Nephron progenitor cell (in vitro differentiated cells): ENCODE measurements around the gene PPIP5K1.
"Not testable (repeated sequence)": the region's sequence is repeated elsewhere in the genome, so short reads cannot be mapped to it uniquely, and the experiment has no call there.

Experiments used
- DNase-seq: peaks from one replicate; pipeline ENCODE4 v3.0.0; 2021
- H3K27ac Mint-ChIP-seq: 2 replicates; pipeline ENCODE4 v1.8.0; 2021; ENCODE audit warnings: mild to moderate bottlenecking, moderate library complexity, mixed read lengths
- H3K27me3 Mint-ChIP-seq: 2 replicates; pipeline ENCODE4 v1.8.0; 2021; ENCODE audit warnings: mild to moderate bottlenecking, low read depth, mixed read lengths; ENCODE audit not compliant: poor library complexity
- H3K36me3 Mint-ChIP-seq: 2 replicates; pipeline ENCODE4 v1.8.0; 2021; ENCODE audit warnings: low read depth, mixed read lengths
- H3K4me1 Mint-ChIP-seq: 2 replicates; pipeline ENCODE4 v1.8.0; 2021; ENCODE audit warnings: mixed read lengths
- H3K4me3 Mint-ChIP-seq: 2 replicates; pipeline ENCODE4 v1.8.0; 2021; ENCODE audit warnings: mild to moderate bottlenecking, moderate library complexity, mixed read lengths
- H3K9me3 Mint-ChIP-seq: 2 replicates; pipeline ENCODE4 v1.8.0; 2021; ENCODE audit warnings: mild to moderate bottlenecking, moderate library complexity, mixed read lengths
- TF ChIP-seq, protein P1 (sequence below): fragments of 200-600 bp; sonication (generic); IDR thresholded peaks from 2 replicates; pipeline ENCODE4 v1.5.0; 2021; ENCODE audit warnings: antibody characterized with exemption

The PPIP5K1 gene

DNA sequence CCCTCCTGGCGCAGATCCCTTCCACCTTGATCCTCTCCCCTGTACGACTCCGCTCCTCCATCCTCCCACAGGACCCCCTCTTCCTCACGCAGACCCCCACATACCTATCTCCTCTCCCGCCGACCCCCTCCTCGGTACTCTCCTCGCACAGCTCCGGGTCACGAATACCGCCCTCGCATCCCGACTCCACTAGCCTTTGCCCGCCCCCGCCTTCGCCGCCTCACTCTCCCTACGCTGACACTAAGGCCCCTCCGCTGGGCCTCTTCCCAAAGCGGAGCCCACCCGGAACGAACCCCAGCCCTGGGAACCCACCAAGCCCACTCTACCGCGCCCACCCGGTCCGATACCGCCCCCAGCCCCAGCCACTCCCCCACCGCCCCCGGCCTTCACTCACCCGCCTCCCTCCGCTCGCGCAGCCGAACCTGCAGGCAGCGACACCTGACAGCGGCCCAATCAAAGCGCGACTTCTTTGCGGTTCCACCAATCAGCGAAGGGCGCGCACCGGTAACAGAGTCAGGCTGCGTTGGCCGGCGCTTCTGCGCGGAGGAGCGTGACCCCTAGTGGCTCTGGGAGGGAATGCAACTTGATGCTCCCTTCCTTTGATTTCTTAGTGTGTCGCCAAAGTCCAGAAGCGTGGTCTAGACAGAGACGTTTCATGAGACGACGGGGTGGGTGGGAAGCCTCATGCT is at the start of gene PPIP5K1:
TSS of gene PPIP5K1 (minus strand) at position 431 of the 689 bp plus-strand sequence. CDS start 5,704 bp downstream, outside the sequence.
- H3K27me3 Mint-ChIP-seq, H3K36me3 Mint-ChIP-seq, H3K4me1 Mint-ChIP-seq, H3K27ac Mint-ChIP-seq, H3K9me3 Mint-ChIP-seq, DNase-seq, H3K4me3 Mint-ChIP-seq: not testable (repeated sequence)

DNA sequence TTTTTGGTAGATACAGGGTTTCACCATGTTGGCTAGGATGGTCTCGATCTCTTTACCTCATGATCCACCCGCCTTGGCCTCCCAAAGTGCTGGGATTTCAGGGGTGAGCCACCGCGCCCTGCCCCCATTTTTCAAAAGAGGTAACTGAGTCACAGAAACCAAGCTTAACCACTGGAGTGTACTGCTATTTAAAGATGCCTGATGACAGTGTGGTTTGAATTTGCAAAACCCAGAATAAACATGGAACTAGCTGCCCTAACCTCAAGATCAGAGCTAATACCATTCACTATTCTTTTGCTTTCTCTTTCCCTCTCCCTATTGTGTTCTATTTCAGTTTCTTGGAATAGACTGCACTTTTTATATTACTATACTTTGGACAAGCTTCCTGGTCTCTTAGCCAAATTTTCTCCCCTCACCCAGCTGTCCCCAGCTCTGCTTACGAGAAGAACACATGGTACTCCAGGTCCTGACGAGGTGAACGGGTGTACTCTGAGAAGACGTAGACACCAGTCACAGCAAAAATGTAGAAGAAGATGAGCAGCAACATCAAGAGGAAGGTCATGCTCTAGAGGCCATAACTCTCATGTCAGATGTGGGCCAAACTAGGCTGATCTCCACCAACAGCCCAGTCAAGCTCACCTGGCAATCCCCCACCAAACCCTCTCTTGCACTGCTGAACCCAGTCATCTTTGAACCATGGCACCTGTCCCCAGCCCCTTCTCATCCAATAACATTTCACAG is 48.6 kb upstream of the PPIP5K1 start:
- H3K4me3 Mint-ChIP-seq, H3K4me1 Mint-ChIP-seq, H3K27ac Mint-ChIP-seq: not testable (repeated sequence)

DNA sequence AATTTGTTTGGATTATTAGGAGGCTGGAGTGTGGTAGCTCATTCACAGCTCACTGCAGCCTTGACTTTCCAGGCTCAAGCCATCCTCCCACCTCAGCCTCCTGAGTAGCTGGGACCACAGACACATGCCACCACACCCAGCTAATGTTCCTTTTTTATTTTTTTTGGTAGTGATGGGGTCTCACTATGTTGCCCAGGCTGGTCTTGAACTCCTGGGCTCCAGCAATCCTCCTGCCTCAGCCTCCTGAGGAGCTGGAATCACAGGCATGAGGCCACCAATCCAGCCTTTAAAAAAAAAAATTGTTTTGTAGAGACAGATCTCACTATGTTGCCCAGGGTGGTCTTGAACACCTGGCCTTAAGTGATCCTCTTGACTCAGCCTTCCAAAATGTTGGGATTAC is 36.9 kb upstream of the PPIP5K1 start:
- not testable (repeated sequence) for H3K4me1 Mint-ChIP-seq, H3K36me3 Mint-ChIP-seq, H3K4me3 Mint-ChIP-seq, H3K27ac Mint-ChIP-seq, H3K9me3 Mint-ChIP-seq, DNase-seq, H3K27me3 Mint-ChIP-seq

More for the DNA sequence above, 48.6 kb upstream of the PPIP5K1 start:
- H3K27me3 Mint-ChIP-seq, result peaks cover 29% of the 10 kb centered on the region
- H3K36me3 Mint-ChIP-seq, DNase-seq, H3K9me3 Mint-ChIP-seq: not testable (repeated sequence)

DNA sequence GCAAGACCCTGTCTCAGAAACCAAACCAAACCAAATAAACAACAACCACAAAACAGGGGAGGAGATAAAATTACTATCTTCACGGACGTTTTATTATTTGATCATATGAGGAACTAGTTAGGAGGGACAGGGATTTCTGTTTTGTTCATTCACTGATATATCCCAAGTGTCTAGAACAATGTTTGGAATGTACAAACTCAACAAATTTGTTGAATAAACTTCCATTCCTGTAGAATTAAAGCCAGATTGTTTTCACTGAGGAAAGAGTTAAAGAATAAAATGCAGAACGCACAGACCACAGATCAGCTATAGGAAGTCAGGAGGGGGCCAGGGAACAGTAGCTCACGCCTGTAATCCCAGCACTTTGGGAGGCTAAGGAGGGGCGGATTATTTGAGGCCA is 35.1 kb upstream of the PPIP5K1 start:
- no peak for DNase-seq
- Mint-ChIP-seq H3K4me3 (no peak overlapping the region), H3K27ac (peak overlapping the region; percentile 27), H3K36me3 (no peaks in the 10 kb centered on the region), H3K4me1 (no peaks in the 10 kb centered on the region), H3K9me3 (no peaks in the 10 kb centered on the region), H3K27me3 (peaks cover 6% of the 10 kb centered on the region)
- TF ChIP-seq, protein P1, sequence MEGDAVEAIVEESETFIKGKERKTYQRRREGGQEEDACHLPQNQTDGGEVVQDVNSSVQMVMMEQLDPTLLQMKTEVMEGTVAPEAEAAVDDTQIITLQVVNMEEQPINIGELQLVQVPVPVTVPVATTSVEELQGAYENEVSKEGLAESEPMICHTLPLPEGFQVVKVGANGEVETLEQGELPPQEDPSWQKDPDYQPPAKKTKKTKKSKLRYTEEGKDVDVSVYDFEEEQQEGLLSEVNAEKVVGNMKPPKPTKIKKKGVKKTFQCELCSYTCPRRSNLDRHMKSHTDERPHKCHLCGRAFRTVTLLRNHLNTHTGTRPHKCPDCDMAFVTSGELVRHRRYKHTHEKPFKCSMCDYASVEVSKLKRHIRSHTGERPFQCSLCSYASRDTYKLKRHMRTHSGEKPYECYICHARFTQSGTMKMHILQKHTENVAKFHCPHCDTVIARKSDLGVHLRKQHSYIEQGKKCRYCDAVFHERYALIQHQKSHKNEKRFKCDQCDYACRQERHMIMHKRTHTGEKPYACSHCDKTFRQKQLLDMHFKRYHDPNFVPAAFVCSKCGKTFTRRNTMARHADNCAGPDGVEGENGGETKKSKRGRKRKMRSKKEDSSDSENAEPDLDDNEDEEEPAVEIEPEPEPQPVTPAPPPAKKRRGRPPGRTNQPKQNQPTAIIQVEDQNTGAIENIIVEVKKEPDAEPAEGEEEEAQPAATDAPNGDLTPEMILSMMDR, result no peak

DNA sequence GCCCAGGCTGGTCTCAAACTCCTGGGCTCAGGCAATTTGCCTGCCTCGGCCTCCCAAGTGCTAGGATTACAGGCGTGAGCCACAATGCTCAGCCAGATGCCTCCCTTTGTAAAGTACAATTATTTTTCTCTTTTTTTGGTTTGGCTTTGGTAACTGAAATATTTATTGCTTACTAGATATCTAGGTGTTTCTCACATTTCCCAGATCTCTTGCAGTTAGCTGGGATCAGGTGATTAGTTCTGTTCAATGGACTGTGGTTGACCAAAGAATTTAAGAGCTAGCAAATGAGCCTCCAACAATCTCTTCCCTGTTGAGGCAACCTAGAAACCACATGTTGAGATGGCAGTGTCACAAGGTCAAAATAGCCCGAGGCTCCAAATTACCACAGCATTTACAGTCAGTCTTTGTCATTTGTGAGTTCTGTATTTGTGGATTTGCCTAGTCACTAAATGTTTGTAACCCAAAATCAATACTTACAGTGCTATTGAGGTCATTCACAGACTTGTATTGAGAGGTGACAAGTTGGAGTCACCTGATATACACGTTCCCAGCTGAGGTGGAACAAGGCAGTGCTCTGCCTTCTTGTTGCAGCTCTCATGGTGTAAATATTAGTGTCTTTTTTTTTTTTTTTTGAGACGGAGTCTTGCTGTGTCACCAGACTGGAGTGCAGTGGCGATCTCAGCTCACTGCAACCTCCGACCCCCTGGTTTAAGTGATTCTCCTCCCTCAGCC is 32.2 kb upstream of the PPIP5K1 start:
- not testable (repeated sequence) for H3K4me1 Mint-ChIP-seq, H3K4me3 Mint-ChIP-seq, DNase-seq, H3K36me3 Mint-ChIP-seq, H3K27ac Mint-ChIP-seq, H3K9me3 Mint-ChIP-seq
- peaks cover 14% of the 10 kb centered on the region for H3K27me3 Mint-ChIP-seq

DNA sequence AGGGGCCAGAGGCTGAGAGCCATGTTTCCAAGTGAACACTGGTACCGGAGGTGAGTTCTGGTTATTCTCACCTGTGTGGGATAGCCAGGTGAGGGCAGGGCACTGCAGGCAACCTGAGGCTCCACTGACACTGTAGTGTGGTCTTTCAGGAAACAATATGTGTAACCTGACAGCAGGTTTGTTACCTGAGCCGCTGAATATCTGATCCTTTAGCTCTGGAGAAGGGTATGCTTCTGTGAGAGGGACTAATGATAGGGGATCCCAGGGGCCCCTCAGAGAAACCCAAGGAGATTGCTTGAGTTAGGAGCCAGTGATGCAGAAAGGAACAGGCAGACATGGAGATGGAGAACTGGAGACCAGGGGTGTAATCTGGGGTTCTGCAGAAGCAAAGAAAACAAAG is 28.7 kb upstream of the PPIP5K1 start, which contains the start of gene STRC:
TSS of gene STRC (minus strand) at position 101 of the 400 bp plus-strand sequence. CDS start at position 23, 78 bp downstream.
- H3K9me3 Mint-ChIP-seq, H3K27ac Mint-ChIP-seq, H3K4me3 Mint-ChIP-seq: not testable (repeated sequence)

DNA sequence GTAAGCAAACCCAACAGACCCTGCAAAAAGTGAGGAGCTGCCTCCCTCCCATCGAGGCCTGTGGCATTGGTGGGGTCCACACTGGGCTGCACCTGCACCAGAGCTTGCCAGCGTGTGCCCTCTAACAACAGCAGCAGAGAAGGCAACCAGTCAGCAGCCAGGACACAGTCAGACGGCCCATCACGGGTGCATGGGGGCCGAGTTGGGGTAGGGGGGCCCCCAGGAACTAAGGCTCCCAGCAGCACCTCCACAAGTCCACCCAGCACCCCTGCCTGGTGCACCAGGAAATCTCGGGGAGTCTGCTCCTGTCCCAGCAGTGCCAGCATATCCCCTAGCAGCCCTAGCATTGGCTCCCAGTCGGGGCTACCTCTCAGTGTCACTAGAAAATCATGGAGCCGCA is 27.7 kb upstream of the PPIP5K1 start:
- not testable (repeated sequence) for DNase-seq, H3K4me1 Mint-ChIP-seq, H3K27ac Mint-ChIP-seq, H3K4me3 Mint-ChIP-seq, H3K9me3 Mint-ChIP-seq, H3K36me3 Mint-ChIP-seq
- H3K27me3 Mint-ChIP-seq, result peaks cover 11% of the 10 kb centered on the region

More for the DNA sequence above, 28.7 kb upstream of the PPIP5K1 start, which contains the start of gene STRC:
- peaks cover 11% of the 10 kb centered on the region for H3K27me3 Mint-ChIP-seq
- not testable (repeated sequence) for DNase-seq, H3K36me3 Mint-ChIP-seq, H3K4me1 Mint-ChIP-seq

DNA sequence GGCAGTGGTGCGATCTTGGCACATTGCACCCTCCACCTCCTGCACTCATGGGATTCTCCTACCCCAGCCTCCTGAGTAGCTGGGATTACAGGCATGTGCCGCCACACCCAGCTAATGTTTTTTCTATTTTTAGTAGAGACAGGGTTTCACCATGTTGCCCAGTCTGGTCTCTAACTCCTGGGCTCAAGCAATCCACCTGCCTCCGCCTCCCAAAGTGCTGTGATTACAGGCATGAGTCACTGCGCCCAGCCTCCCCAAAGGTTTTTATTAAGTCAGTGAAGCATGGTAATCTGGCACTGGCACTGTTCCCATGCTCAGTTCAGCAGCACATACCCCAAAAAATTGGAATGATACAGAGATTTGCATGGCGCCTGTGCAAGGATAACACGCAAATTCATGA is 12.2 kb upstream of the PPIP5K1 start:
- H3K4me1 Mint-ChIP-seq, H3K4me3 Mint-ChIP-seq, H3K36me3 Mint-ChIP-seq, H3K27ac Mint-ChIP-seq, DNase-seq, H3K9me3 Mint-ChIP-seq: not testable (repeated sequence)
- H3K27me3 Mint-ChIP-seq, result peaks cover 17% of the 10 kb centered on the region

DNA sequence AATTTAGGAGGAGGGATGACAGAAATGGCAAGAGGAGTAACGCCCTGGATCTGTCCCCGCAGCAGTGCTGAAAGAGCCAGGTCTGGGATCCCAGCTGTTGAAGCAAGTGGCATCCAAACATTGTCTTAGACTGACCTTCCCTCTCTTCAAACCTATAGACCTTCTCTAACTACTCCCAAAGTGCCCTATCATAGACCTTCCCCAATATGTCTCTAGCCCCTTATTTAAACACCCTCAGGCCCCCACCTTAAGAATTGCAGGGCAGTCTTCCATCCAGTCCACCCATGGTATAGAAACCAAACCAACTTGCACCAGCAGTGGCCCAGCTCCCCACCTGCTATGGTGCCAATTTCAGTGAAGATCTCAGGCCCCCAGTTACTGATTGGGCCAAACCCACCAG is 10.2 kb upstream of the PPIP5K1 start:
- not testable (repeated sequence) for H3K4me1 Mint-ChIP-seq, H3K36me3 Mint-ChIP-seq, H3K27ac Mint-ChIP-seq, H3K9me3 Mint-ChIP-seq, H3K4me3 Mint-ChIP-seq, DNase-seq
- H3K27me3 Mint-ChIP-seq, result peaks cover 22% of the 10 kb centered on the region

DNA sequence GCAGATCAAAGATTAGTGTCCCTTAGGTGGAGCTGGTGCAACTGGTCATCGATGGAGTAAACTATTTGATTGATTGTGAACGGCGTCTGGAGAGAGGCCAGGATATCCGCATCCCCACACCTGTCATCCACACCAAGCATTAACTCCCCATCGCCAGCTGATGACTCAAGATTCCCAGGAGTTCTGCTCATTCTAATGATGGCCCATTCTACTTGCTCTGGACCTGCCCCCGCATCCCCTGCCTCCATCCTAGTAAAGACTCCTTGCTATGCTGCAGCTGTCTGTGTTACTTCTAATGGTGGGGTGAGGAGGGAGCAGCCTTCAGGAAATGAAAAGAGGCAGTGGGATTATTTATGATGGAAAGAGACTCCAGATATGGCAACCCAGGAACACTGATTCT is 9.1 kb upstream of the PPIP5K1 start:
- peaks cover 22% of the 10 kb centered on the region for H3K27me3 Mint-ChIP-seq
- not testable (repeated sequence) for H3K4me1 Mint-ChIP-seq, H3K9me3 Mint-ChIP-seq, H3K27ac Mint-ChIP-seq, H3K36me3 Mint-ChIP-seq, DNase-seq, H3K4me3 Mint-ChIP-seq

DNA sequence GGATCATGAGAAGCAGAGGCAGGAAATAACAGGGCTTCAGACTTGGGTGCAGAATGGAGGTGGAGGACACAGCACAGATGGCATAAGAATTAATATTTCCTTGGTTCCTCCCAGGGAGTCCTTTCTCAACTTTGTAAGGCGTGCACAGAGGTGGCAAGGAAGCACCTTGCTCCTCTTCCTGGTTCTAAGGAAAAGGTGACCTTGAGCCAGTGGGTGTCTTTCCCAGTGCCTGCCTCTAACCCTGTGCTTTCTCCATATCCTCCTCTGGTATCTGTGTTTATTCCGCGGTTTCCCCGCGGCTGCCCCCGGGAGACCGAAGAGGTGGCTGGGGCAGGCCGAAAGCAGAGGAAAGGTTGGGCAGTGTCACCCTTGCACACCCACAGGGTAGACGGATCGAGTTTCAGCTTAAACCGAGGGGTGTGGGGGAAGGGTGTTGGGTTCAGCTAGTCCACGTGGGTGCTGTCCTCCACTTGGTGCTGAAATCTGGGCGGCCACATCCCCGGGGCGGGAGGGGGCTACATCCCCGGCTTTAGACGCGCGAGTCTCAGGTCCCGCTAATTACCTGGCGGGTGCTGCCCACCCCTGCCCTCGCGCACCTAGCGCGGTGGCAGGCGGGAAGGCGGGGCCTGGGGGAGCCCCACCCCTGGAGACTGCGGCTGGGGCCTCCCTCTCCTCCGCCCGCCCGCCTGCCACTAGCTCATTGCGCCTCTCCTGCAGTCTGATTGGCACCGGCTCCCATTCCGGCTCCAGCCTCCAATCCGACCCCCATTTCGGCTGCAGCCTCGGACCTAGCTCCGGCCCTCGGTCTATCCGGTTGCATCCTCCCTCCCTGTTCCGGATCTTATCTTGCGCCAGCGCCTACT is 3.6 kb upstream of the PPIP5K1 start, which contains the start of gene CKMT1B:
TSS of gene CKMT1B (plus strand) at position 700 of the 863 bp plus-strand sequence. CDS start 192 bp downstream, outside the sequence.
- not testable (repeated sequence) for DNase-seq, H3K9me3 Mint-ChIP-seq, H3K4me3 Mint-ChIP-seq, H3K36me3 Mint-ChIP-seq, H3K4me1 Mint-ChIP-seq, H3K27ac Mint-ChIP-seq, H3K27me3 Mint-ChIP-seq

DNA sequence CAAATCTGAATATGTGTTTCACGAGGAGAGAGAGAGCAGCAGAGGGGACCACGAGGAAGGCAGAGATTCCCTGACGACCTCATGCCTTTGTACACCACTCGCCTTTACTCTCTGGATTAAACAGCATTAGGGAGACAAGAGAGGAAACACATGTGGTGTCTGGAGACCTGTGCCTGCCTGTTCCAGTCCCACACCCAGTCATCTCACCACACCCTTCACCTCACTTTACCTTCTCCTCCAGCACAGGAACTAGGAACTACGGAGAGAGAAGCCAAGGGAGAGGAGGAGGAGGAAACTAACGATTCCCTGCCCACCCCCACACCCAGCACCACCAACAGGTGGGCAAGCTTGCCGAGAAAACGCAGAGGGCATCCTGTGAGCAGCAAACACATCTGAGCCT is 2.8 kb upstream of the PPIP5K1 start:
- H3K4me1 Mint-ChIP-seq, H3K36me3 Mint-ChIP-seq, H3K27me3 Mint-ChIP-seq, H3K4me3 Mint-ChIP-seq, DNase-seq, H3K27ac Mint-ChIP-seq, H3K9me3 Mint-ChIP-seq: not testable (repeated sequence)
